GDM1 (cell line): ENCODE results near the gene ECHDC3.
A peak's percentile ranks its signal among the peaks of the same experiment; 100 is the strongest.

ENCODE experiments used
- DNase-seq: peaks from one replicate; lab custom pipeline; 2025; lab: John Stamatoyannopoulos, UW

The ECHDC3 gene

DNA sequence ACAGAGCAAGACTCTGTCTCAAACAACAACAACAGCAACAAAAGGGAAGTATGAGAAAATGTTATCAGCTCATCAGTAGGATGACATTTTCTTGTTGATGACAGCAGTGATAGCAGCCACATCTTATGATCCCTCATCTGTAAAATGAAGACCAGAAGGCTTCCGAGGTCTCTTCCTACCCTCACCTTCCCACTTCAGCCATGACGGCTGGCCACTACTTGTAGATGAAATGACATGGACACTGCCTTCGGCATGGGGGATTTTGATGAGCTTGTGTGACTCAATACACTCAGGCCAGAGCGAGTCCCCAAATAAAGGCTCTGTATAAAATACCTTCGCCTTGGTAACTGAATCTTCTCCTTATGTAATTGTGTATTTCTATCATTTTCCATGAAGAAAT lies 6.7 kb downstream of the ECHDC3 start:
- no peak for DNase-seq

DNA sequence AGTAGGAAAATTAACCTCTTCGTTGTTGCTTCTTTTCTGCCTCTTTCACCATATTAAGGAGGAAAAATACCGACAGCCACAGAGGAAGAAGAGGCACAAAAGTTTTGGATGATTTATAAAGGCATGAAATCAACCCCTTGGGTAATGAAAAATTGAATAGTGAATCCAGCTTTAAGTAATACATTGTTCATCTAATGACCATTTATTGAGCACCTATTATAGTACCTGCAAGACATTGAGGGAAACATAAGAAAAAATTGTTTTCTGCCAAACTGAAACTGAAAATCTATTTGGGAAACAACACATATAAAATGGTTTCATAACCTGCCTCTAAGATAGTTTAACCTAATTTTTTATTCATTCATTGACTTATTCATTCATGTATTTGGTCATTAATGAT lies 8.2 kb downstream of the ECHDC3 start:
- no peak for DNase-seq

DNA sequence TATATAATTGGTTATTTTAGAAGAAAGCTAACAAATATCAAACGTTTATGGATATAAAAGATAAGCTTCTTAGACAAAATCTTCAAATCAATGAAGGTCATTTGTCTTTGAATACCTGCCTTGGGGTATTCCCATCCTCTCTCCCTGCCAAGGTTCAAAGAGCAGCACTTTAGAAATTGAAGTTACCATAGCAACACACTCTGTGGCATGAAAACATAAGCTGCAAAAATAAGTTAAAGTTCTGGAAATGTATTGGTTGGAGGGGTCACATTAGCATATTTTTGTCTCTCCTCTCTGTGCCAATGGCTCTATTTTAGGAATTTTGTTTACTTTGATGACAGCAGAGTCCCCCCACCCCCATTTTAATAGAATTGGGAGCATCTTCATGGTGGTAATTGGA lies 12.0 kb downstream of the ECHDC3 start:
- no peak for DNase-seq

DNA sequence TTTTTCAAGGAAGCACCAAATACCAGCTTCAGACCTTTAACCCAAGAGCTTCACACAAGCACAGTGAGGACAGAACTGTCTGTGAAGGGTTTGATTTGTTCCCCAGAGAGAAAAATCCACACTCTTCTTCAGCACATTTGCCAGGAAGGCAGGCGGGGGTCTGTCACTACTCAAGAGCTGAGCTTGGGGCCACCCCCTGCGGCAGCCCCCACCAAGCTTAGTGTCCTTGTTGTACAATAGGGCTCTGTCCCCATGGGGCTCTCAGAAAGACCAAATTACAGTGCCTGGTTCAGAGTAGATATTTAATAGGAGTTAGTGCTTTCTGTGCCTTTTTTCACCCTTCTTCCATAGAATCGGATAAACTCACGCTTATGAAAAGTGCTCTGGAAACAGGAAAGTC lies 12.4 kb downstream of the ECHDC3 start:
- DNase-seq, result no peak

DNA sequence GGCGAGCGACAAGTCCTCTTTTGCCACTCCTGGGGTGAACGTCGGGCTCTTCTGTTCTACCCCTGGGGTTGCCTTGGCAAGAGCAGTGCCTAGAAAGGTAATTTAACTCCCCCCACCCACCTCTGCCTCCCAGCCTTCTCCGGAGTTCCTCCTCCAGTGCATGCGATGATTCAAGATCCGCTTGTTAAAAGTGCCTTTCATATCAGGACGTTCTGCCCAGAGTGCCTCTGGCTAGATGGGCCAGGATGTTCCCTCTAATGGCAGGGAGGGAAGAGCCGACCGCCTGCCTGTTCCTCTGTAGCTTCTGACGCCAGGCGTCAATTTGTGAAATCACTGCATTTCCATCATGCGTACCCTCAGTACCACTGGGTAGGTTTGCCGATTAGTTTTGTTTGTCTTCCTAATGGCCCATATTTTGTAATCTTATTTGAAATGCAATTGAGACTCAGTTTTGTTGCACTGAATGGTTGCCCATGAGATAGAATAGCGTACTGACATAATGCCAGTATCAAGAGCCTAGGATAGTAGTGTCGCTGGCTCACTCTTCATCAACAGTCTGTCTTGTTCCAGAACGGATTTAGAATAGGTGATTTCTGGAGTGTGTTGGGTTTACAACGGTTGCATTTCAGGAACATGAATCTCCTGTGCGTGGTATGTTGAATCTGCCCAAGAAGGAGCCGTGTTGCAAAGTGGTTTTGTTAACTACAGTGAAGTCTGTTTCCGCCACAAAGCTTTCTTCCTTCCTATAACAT lies 13.5 kb downstream of the ECHDC3 start:
- DNase-seq, result no peak

DNA sequence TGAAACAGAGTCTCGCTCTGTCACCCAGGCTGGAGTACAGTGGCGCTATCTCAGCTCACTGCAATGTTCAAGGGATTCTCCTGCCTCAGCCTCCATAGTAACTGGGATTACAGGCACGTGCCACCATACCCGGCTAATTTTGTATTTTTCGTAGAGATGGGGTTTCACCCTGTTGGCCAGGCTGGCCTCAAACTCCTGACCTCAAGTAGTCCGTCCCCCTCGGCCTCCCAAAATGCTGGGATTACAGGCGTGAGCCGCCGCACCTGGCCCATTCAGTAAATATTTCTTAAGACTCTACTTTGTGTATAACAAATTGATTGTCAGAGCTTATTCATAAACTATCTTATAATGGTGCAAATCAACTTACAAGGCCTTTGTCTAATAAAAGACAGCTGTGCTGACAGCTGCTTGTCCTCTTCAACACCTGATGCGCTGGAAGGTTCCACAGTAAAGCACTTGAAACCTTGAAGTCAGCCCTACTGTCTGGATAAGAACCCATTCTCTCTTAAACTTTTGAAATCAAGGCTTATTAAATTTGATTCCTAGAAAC lies 14.7 kb downstream of the ECHDC3 start:
- DNase-seq, result no peak

DNA sequence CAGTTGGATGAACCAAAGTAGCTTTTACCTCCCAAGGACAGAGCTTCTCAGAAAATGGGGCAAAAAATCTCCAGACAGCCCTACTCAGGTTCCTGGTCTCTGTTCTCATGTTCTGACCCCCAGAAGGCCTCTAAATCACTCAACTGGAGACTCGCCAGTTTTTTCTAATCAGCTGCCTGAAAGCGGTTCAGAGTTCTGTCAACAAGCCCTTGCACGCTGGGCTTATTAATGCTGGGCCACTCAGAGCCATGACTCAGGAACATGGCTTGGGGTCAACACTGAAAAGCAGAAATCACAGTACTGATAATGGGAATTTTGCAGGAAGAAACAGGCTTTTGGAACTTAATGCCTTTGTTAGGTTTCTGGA lies 15.3 kb downstream of the ECHDC3 start:
- DNase-seq, result no peak

DNA sequence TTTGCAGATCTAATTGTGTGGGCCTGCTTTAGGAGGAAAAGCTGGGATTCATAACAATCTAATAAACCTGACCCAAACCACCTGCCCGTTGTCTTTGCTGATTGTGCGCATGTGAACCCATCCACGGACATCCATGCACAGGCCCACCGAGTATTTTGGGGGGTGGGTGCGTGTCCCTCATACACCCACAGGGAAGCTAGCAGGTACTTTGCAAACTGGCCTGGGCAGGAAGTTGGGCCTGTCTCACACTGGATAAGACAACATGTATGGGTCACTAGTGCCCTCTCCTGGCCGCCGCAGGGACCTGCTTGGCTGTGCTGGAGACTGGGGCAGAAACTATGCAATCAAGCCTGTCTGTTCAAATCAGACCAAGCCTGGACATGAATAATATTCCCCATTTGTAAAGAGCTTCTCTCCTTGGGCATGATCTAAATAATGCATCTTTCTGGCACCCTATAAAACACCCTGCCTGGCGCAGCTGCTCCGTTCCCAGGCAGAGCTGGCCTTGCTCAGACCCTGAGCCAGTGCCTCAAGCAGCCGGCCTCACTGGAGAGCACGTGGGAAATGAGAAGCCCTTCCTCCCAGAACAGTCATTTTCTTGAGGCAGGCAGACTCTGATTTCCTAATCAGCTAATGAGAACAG lies 15.8 kb downstream of the ECHDC3 start:
- peak; percentile 32 for DNase-seq

DNA sequence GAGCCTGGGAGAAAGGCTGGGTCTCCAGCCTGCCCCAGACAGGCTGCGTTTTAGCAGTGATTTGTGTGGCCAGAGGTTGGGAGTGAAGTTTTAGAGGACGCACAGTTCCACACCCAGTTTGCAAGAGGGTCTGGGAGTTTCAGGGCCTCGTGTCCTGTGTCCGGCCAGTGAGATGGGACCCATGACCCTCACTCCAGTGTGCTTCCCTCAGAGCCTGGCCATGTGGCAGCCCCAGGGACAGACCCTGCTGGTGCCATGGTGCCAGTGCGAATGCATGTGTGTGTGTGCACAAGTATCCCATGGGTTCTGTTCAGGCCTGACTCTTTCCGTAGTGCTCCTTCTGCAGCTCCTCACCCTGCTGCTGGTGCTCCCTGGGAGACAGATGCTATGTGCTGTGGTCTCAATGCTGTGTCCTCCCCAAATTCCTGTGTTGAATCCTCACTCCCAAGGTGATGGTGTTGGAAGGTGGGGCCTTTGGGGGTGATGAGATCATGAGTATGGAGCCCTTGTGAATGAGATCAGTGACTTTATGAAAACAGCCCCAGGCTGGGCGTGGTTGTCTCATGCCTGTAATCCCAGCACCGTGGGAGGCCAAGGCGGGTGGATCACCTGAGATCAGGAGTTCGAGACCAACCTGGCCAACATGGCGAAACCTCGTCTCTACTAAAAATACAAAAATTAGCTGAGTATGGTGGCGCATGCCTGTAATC lies 16.5 kb downstream of the ECHDC3 start:
- no peak for DNase-seq

DNA sequence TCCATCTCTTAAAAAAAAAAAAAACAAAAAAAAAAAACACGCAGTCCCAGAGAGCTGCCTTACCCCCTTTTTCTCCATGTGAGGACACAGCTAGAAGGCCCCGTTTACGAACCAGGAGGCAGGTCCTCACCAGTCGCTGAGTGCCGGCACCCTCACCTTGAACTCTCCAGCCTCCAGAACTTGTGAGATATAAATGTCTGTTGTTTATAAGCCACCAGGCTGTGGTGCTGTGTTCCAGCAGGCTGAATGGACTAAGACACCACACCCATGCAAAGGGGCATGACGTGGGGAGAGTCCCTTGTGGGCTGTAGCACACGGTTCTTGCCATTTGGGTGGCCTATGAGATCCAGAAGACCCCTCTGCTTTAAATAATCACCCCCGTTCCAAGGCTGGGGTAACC lies 17.2 kb downstream of the ECHDC3 start:
- no peak for DNase-seq

DNA sequence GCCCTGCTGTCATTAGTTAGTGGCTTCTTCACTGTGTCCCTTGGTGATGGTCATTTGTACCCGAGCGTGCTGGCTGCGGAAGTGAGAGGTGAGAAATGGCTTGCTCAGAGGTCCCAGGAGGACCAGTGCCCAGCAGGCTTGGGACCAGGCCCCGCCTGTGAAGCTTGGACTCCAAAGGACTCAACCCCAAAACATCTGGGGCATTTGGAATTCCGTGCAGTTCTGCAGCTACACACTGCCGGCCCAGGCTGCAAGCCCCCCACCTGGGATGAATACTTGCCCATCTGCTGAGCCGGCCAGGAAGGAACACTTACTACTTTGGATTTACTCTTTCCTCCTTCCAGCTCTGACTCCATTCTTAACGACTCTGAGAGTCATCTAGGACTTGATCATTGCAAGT lies 18.0 kb downstream of the ECHDC3 start:
- DNase-seq, result no peak

DNA sequence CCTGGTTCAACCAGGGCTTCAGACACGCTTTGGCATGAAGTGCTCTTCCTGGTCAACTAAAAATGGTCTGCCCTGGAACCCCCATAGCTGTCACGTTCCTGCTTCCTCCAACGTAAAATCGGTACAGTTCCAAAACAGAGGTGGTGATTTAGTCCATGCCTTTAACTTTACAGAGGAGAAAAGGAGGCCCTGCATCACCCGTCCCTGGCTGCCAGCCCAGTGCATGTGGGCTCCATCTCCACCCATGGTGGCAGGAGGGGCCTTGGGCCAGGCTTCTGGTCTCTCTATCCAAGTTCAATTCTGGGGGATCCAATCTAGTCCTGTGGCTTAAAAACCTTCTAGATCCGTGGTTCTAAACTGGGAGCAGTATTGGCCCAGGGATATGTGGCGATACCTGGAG lies 18.7 kb downstream of the ECHDC3 start:
- no peak for DNase-seq

DNA sequence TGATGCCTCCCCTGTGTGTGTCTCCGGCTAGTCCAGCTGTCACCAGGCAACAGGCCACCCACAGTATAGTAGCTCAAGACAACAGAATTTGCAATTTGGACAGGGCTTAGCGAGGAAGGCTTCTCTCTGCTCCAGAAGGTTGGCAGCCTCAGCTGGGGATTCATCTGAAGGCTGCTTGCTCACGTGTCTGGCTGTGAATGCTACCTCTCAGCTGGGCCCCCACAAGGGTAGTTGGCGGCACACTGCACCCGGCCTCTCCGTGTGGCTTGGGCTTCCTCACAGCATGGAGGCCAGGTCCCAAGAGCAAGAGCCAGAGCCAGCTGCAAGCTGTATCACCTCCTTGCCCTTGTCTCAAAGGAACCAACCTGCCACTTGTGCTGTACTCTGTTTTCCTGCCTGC lies 19.2 kb downstream of the ECHDC3 start:
- DNase-seq, result no peak

DNA sequence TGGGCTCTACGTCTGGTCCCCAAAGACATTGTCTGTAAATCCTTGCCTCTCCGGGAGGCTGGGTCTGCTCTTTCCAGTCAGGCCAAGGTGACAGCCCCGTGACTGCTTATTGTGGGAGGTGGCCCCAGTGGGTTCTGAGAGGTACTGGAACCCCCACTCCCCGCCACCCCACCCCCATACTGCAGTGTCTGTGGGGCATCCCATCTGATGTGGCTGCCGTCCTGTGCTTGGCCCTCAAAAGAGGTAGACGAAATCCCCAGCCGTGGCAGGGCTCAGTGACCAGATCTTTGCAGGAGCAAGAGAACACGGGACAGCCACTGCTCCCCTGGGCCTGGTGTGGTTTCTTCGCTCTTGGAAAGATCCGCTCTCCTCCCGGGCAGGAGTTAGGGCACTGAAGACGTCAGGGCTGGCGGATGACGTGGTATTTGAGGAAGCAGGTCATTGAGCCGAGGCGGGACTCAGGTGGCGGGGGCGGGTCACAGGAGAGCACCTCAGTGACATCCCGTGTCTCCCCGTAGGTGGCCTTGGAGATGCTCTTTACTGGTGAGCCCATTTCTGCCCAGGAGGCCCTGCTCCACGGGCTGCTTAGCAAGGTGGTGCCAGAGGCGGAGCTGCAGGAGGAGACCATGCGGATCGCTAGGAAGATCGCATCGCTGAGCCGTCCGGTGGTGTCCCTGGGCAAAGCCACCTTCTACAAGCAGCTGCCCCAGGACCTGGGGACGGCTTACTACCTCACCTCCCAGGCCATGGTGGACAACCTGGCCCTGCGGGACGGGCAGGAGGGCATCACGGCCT lies 20.7 kb downstream of the ECHDC3 start:
- DNase-seq, result no peak

DNA sequence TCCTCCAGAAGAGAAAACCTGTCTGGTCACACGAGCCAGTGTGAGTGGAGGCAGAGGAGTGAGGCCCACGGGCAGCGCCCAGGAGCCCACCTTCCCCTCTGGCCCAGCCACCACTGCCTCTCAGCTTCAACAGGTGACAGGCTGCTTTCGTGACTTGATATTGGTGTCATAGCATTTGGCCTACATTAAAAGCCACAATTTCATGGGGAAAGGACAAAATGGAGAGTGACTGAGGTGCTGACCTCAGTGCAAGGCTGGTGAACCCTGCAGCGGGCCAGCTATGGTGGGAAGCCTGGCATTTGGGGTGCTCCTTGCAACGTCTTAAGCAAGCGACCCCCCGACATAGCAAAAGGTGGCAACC lies 21.3 kb downstream of the ECHDC3 start:
- DNase-seq, result no peak

DNA sequence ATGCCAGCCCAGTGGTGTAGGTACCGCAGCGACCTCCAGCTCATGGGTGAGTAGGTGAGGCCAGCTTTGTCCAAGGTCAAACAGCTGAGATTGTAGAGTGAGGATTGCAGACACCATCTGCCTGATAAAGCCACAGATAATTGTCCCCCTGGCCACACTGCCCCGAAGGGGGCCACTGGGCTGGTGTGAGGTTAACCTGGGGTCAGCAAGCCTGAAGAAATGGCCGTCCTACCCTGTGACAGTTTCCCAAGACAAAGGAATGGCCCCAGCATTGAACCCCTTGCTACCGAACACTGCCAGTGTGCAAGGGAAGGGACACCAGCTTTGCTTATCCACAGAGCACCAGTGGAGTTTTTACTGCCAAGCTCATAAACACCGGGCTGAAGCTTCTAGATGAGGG lies 23.0 kb downstream of the ECHDC3 start:
- DNase-seq, result no peak

DNA sequence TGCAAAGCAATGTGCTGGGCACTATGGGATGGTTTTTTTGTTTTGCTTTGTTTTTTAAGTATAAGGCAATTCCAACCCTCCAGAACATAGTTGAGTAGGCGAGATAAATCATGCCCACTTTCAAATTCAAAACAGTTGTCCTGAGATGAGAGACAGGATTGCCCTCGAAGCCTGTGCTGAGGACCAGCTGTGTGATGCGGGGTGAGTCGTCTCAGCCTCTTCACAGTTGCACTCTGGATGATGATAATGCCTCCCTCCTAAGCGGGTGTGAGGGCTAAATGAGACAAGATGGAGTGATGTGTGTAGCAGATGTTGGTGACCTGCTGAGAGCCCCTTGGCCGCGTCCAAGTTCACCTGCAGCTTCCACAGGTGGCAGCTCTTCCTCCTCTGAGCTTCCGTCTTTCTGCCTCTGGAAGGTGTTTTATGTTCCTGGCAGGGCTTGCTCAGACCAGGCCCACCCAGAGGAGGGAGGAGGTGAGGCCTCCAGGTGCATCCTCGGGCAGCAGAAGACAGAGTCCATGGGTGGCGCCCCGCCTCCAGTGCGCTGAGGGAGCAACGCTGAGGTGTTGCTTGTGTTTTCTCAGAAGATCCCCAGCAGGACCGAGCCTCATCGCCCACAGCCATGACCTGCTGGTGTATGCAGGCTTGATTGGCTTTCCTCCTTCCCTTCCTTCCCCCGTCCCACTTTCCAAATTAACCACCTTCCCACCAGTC lies 30.6 kb downstream of the ECHDC3 start:
- DNase-seq, result no peak

DNA sequence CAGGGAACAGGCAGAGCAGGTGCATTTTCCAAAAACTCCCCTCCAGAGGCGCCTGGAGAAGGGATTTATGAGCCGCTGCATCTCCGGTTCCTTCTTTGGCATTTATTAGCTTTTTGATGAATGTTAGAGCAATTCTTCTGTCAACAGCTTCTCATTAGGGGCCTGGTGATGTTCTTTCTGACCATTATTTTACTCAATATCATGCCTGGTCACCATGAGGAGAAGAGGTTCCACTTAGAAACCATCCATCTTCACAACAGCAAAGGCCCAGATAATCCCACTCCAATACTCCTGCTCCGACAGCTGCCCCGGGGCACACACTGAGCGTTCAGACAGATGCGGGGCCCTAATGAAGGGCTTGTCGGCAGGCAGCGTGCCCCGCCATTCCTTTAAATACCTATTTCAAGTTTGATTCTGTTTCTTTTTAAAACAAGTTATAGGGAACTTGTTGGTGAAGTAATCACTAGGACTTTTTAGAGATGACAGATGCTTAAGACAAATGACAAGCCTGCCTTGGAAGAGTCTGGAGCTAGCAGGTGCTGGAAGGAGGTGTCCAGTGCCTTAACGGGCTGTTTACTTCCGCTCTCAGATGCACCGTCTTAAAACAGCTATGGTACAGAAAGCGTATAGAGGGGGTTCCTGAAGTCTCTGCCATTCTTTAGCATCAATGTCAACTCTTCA lies 31.7 kb downstream of the ECHDC3 start:
- no peak for DNase-seq

DNA sequence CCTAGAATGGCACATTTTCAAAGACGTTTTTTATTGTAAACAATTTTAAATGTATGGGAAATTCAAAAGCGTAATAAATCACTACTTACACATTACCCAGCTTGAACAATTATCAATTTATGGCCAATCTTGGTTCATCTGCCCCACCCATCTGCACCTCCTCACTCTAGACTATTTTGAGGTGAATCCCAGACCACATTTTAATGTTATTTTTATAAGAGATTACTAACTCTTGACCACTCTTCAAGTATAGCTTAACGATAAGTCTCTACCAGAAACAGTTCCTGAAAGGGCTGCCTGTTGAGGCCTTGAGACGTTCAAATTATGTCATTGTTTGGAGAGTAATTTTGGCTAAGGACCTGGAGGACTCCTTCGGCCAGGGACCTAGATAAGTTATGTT lies 33.2 kb downstream of the ECHDC3 start:
- DNase-seq, result no peak

DNA sequence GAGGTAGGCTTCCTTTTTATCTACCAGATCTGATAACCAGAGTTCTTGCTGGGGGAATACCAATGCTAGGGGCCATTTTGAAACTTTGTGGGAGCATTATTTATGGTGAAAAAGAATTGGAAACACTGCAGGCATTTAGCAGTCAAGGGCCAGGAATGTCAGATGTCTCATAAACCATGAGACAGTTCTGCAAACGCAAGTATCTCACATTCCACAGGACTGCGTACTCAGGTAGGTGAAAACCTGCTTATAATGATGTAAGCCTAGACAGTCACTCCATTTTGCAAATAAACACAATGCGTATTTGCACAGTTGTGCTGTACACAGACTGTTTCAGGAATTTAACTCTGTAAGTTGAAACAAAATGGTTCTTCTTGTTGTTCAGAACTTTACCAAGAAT lies 33.9 kb downstream of the ECHDC3 start:
- DNase-seq, result no peak

DNA sequence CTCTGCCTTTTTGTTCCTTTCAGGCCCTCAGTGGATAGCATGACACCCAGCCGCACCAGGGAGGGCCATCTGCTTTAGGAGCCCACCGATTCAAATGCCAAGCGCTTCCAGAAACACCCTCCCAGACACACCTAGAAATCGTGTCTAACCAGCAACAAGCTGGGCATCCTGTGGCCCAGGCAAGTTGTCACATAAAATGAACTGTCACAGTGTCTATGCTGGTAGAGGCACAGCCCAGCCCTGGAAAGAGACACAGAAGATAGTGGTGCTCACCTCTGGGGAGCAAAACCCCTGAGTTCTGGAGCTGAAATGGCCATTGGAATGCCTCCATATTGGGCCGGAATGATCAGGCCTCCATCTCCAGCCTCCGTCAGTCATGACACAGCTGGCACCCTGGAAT lies 38.9 kb downstream of the ECHDC3 start:
- DNase-seq, result no peak
